BE2C (cell line): ENCODE results near the gene KCNQ5.

Experiments
- DNase-seq: peaks from one replicate; pipeline ENCODE4 v3.0.0-alpha.2; 2020
- H3K27me3 ChIP-seq: fragments of 250-450 bp; sonication (Bioruptor Pico); 2 replicates; pipeline ENCODE4 v1.5.1; 2020; ENCODE audit warnings: mild to moderate bottlenecking
- H3K36me3 ChIP-seq: fragments of 250-450 bp; sonication (Bioruptor Pico); 2 replicates; pipeline ENCODE4 v1.5.1; 2020; ENCODE audit warnings: mild to moderate bottlenecking
- H3K4me1 ChIP-seq: fragments of 250-450 bp; sonication (Bioruptor Pico); 2 replicates; pipeline ENCODE4 v1.5.1; 2020
- H3K4me3 ChIP-seq: 2 replicates; pipeline ENCODE4 v1.5.1; 2011; ENCODE audit warnings: low read depth, low read length
- H3K9me3 ChIP-seq: fragments of 250-450 bp; sonication (Bioruptor Pico); 2 replicates; pipeline ENCODE4 v1.5.1; 2020
- TF ChIP-seq, protein P1 (sequence below): IDR thresholded peaks from 2 replicates; pipeline ENCODE4 v1.5.1; 2012; ENCODE audit warnings: mild to moderate bottlenecking, low read depth, low read length

Gene KCNQ5

DNA sequence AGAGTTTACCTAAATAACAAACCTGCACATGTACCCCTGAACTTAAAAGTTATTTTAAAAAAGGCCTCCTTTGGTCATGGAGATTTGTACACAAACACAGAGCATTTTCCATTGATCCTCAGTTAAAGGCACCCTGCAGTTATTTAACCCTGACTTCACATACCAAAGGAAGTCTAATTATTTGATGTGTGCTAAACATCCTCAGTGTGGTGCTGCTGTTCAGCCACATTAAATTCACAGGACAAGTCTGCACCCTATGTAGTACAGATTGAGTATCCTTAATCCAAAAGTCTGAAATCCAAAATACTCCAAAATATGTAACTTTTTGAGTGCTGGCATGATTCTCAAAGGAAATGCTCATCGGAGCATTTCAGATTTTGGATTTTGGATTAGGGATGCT is 21.4 kb downstream of the KCNQ5 start:
- Histone ChIP-seq H3K4me1 (no peaks in the 10 kb centered on the region), H3K36me3 (no peaks in the 10 kb centered on the region), H3K27me3 (no peaks in the 10 kb centered on the region), H3K9me3 (no peaks in the 10 kb centered on the region), H3K4me3 (no peak overlapping the region)
- TF ChIP-seq, protein P1, sequence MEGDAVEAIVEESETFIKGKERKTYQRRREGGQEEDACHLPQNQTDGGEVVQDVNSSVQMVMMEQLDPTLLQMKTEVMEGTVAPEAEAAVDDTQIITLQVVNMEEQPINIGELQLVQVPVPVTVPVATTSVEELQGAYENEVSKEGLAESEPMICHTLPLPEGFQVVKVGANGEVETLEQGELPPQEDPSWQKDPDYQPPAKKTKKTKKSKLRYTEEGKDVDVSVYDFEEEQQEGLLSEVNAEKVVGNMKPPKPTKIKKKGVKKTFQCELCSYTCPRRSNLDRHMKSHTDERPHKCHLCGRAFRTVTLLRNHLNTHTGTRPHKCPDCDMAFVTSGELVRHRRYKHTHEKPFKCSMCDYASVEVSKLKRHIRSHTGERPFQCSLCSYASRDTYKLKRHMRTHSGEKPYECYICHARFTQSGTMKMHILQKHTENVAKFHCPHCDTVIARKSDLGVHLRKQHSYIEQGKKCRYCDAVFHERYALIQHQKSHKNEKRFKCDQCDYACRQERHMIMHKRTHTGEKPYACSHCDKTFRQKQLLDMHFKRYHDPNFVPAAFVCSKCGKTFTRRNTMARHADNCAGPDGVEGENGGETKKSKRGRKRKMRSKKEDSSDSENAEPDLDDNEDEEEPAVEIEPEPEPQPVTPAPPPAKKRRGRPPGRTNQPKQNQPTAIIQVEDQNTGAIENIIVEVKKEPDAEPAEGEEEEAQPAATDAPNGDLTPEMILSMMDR = no peak
- no peak for DNase-seq

GRCh38 chr6:72646604-72647485 is 25.0 kb downstream of the KCNQ5 start:
- no peaks in the 10 kb centered on the region for H3K4me1 ChIP-seq

DNA sequence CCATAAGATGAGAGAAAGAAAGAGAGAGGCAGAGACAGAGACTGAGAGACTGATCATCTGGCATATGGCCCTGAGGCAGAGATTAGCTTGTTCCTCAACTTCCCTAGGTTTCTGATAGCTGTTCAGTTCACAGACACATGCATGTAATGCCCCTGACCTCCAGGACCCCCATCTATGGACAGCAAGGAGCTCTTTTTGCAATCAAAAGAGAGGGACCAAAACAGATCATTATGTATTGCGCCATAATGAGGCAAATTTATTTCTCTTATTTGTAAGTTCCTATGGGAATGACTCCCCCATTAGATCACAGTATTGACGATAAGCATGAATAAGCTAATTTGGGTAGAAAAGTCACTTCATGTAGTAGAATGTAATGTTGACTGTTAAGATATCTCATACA is 25.6 kb downstream of the KCNQ5 start:
- Histone ChIP-seq H3K27me3 (no peaks in the 10 kb centered on the region), H3K4me3 (no peak overlapping the region), H3K4me1 (no peaks in the 10 kb centered on the region), H3K9me3 (no peaks in the 10 kb centered on the region), H3K36me3 (no peaks in the 10 kb centered on the region)
- TF ChIP-seq, protein P1 = no peak
- no peak for DNase-seq

More at GRCh38 chr6:72646604-72647485, 25.0 kb downstream of the KCNQ5 start:
- no peak for DNase-seq
- Histone ChIP-seq H3K4me3 (no peak overlapping the region), H3K27me3 (no peaks in the 10 kb centered on the region), H3K36me3 (no peaks in the 10 kb centered on the region), H3K9me3 (no peaks in the 10 kb centered on the region)
- TF ChIP-seq, protein P1 = no peak

- Histone ChIP-seq H3K36me3 (no peaks in the 10 kb centered on the region), H3K4me1 (no peaks in the 10 kb centered on the region), H3K9me3 (no peaks in the 10 kb centered on the region), H3K4me3 (no peak overlapping the region), H3K27me3 (no peaks in the 10 kb centered on the region)
- DNase-seq = no peak
- TF ChIP-seq, protein P1 = no peak
Measured at GRCh38 chr6:72649032-72649984, 27.4 kb downstream of the KCNQ5 start.

DNA sequence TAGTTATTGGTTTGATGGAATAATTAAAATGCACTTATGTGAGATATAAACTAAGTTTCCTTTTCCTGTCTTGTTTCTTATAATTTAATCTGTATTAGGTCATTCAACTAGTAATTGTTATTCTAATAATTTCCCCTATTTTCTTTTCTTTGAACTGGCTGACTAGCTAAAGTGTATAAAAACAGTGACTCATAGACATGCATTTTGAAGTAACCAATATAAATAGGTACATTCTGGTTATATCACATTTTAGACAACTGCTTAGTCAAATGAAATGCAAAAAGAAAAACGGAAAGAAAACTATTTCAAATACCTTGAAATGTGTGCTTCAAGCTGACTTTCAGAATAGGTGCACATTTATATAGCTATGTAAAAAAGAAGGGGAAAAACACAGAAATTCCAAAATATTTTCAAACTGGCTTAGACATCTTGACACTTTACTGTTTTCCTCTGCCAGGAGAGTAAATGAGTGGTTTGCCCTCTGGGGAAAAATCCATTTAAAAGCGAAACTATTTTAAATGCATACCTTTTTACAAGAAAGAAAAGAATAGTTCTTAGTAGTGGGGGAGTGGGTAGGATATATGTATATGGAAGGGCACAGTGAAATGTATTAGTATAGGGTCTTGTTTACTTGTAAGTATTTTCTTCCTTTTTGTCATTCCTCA is 28.3 kb downstream of the KCNQ5 start:
- Histone ChIP-seq H3K4me1 (no peaks in the 10 kb centered on the region), H3K4me3 (no peak overlapping the region), H3K27me3 (no peaks in the 10 kb centered on the region), H3K9me3 (no peaks in the 10 kb centered on the region), H3K36me3 (no peaks in the 10 kb centered on the region)
- DNase-seq = no peak
- TF ChIP-seq, protein P1 = no peak
